NCI-H128 (cell line): Measurements from ENCODE around the gene GNPTAB.
A peak's percentile ranks its signal among the peaks of the same experiment; 100 is the strongest.

ENCODE experiments used
- DNase-seq: peaks from one replicate; lab custom pipeline; 2025; ENCODE audit not compliant: unreplicated experiment; lab: John Stamatoyannopoulos, UW

Gene GNPTAB

GRCh38 chr12:101697930-101698799 is 132.6 kb downstream of the GNPTAB start:
- DNase-seq, result no peak

GRCh38 chr12:101697197-101697929 is 133.4 kb downstream of the GNPTAB start, which contains the start of gene CHPT1:
Gene CHPT1, plus strand, starts transcription at chr12:101697640. Its CDS starts 222 bp downstream, at chr12:101697862.
- DNase-seq, result peak; percentile 39

GRCh38 chr12:101696251-101697196 is 134.2 kb downstream of the GNPTAB start:
- no peak for DNase-seq

- no peak for DNase-seq
Measured at GRCh38 chr12:101695706-101696105, 135.1 kb downstream of the GNPTAB start.
